MV-4-11 (cell line): ENCODE measurements around the gene RBMX2.
A peak's percentile ranks its signal among the peaks of the same experiment; 100 is the strongest.
"Not testable (repeated sequence)": the region's sequence is repeated elsewhere in the genome, so short reads cannot be mapped to it uniquely, and the experiment has no call there.

ENCODE experiments used
- DNase-seq: peaks from one replicate; lab custom pipeline; 2025; lab: John Stamatoyannopoulos, UW

RBMX2 gene

GRCh38 chrX:130401415-130402207 lies at the start of gene RBMX2:
RBMX2 (plus strand) TSS chrX:130401987; CDS start chrX:130402033, 46 bp downstream.
- DNase-seq = peak; percentile 61

- DNase-seq = not testable (repeated sequence)
Observed at GRCh38 chrX:130352050-130352449, 49.7 kb upstream of the RBMX2 start.

- DNase-seq = no peak
Observed at GRCh38 chrX:130376077-130376476, 25.7 kb upstream of the RBMX2 start.

GRCh38 chrX:130378024-130378669 lies 23.6 kb upstream of the RBMX2 start:
- DNase-seq = peak; percentile 50

- DNase-seq = no peak
Observed at GRCh38 chrX:130385520-130385919, 16.3 kb upstream of the RBMX2 start, which contains the start of gene GPR119. GPR119 (minus strand) TSS chrX:130385674; CDS start chrX:130385447, 227 bp downstream.

- DNase-seq = no peak
Observed at GRCh38 chrX:130386408-130386808, 15.4 kb upstream of the RBMX2 start.

- peak; percentile 4 for DNase-seq
Observed at GRCh38 chrX:130393451-130394074, 8.2 kb upstream of the RBMX2 start.

GRCh38 chrX:130395341-130395740 lies 6.4 kb upstream of the RBMX2 start:
- no peak for DNase-seq

GRCh38 chrX:130402208-130402684 lies 459 bp downstream of the RBMX2 start:
- no peak for DNase-seq

GRCh38 chrX:130413415-130413814 lies 11.6 kb downstream of the RBMX2 start:
- DNase-seq = peak; percentile 87

GRCh38 chrX:130414800-130415199 lies 13.0 kb downstream of the RBMX2 start:
- no peak for DNase-seq

GRCh38 chrX:130415201-130415600 lies 13.4 kb downstream of the RBMX2 start:
- no peak for DNase-seq

- peak; percentile 61 for DNase-seq
Observed at GRCh38 chrX:130416785-130417184, 15.0 kb downstream of the RBMX2 start.

GRCh38 chrX:130418066-130418465 lies 16.3 kb downstream of the RBMX2 start:
- no peak for DNase-seq

GRCh38 chrX:130418740-130419139 lies 17.0 kb downstream of the RBMX2 start:
- DNase-seq = no peak

GRCh38 chrX:130419263-130419662 lies 17.5 kb downstream of the RBMX2 start:
- DNase-seq = no peak

GRCh38 chrX:130426531-130426930 lies 24.7 kb downstream of the RBMX2 start:
- DNase-seq = no peak

GRCh38 chrX:130429236-130429635 lies 27.4 kb downstream of the RBMX2 start:
- DNase-seq = not testable (repeated sequence)

GRCh38 chrX:130435937-130436336 lies 34.1 kb downstream of the RBMX2 start:
- DNase-seq = no peak

GRCh38 chrX:130437996-130438395 lies 36.2 kb downstream of the RBMX2 start:
- DNase-seq = not testable (repeated sequence)

GRCh38 chrX:130443875-130444274 lies 42.1 kb downstream of the RBMX2 start:
- no peak for DNase-seq

GRCh38 chrX:130444641-130445336 lies 43.0 kb downstream of the RBMX2 start:
- peak; percentile 2 for DNase-seq
